Measurements from ENCODE around the gene CLDN5.

Gene CLDN5

DNA sequence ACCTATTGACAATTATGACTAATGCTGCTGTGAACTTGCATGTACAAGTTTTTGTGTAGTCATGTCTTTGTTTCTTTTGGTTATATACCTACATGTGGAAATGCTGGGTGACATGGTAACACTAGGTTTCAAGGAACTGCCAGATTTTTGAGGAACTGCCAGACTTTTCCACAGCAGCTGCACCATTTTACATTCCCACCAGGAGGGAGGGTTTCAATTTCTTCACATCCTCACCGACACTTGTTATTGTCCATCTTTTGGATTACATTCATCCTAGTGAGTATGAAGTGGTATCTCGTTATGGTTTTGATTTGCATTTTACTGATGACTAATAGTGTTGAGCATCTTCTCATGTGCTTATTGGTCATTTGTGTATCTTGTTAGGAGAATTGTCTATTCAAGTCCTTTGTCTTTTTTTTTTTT is 13.3 kb downstream of the CLDN5 start:
- DNase-seq (ENCODE audit: insufficient read length, low spot score) (no peak), FAIRE-seq (no peak)
- TF ChIP-seq, protein P1, sequence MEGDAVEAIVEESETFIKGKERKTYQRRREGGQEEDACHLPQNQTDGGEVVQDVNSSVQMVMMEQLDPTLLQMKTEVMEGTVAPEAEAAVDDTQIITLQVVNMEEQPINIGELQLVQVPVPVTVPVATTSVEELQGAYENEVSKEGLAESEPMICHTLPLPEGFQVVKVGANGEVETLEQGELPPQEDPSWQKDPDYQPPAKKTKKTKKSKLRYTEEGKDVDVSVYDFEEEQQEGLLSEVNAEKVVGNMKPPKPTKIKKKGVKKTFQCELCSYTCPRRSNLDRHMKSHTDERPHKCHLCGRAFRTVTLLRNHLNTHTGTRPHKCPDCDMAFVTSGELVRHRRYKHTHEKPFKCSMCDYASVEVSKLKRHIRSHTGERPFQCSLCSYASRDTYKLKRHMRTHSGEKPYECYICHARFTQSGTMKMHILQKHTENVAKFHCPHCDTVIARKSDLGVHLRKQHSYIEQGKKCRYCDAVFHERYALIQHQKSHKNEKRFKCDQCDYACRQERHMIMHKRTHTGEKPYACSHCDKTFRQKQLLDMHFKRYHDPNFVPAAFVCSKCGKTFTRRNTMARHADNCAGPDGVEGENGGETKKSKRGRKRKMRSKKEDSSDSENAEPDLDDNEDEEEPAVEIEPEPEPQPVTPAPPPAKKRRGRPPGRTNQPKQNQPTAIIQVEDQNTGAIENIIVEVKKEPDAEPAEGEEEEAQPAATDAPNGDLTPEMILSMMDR (IDR thresholded peaks at IDR 0.05; ENCODE audit: insufficient read depth, missing control alignments): no peak

- FAIRE-seq (no peak), DNase-seq (ENCODE audit: insufficient read length, low spot score) (no peak)
- TF ChIP-seq, protein P1 (IDR thresholded peaks at IDR 0.05; ENCODE audit: insufficient read depth, missing control alignments): no peak
These were observed 14.3 kb downstream of the CLDN5 start for GRCh38 chr22:19509923-19510322.

DNA sequence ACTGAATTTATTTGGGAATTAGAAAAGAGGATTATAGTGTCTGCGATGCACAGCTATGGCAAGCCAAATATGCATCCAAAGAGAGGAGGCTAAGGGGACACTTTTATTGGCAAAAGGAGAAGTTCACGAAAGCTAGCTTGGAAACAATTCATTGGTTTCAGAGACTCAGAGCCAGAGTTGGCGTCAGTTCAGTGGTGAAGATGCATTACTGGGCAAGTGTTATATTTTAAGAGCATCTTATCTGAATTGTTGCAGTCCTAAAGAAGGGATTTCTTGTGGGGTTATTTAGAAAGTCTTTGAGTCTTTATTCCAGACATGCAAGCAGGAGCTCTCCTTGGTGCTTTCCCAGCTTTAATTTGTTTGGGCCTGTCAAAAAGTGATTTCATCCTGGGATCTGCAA is 15.0 kb downstream of the CLDN5 start:
- FAIRE-seq: no peak
- DNase-seq (ENCODE audit: insufficient read length, low spot score): no peak
- TF ChIP-seq, protein P1 (IDR thresholded peaks at IDR 0.05; ENCODE audit: insufficient read depth, missing control alignments): no peak

DNA sequence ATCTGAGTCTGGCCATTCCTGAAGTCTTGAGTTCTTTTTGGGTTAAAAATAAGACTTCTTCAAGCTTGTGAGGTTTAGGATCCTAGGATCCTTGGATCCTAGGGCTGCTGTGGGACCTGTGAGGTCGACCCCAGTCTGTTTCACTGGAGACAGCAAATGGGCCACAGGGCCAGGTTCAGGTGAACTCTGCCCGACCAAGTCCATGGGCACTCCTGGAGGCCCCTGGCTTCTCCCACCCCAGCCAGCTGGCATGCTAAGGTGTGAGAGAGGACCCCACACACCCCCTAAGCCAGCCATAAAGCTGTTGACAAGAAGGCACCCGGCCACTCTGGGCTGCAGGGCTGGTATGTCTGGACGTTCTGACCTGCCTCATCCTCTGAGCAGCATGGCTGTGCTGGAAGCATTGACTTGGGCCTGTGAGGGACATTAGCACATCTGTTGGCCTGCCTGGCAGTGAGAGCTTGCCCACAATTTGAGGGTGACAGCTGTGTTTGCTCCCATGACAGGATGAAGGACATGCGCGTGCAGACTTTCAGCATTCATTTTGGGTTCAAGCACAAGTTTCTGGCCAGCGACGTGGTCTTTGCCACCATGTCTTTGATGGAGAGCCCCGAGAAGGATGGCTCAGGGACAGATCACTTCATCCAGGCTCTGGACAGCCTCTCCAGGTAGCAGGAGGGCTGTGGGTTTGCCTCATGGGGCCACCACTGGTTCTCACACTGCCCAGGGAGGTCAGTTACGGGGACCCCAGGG is 16.0 kb downstream of the CLDN5 start:
- DNase-seq (ENCODE audit: insufficient read length, low spot score) (no peak), FAIRE-seq (no peak)
- TF ChIP-seq, protein P1 (IDR thresholded peaks at IDR 0.05; ENCODE audit: insufficient read depth, missing control alignments): no peak

DNA sequence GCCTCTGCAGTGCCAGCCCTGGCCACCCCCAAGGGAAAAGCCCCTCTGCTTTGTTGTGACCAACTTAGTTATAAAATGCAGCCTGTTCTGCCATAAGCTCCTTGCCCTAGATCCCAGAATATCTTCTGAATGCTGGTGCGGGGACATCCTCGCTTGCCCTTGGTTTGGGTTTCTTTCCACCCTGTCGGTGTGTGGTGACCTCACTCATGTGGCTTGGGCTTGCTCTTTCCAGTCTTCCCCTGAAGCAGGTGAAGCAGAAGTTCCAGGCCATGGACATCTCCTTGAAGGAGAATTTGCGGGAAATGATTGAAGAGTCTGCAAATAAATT is 16.7 kb downstream of the CLDN5 start:
- TF ChIP-seq, protein P1 (IDR thresholded peaks at IDR 0.05; ENCODE audit: insufficient read depth, missing control alignments): no peak
- no peak for FAIRE-seq
- DNase-seq (ENCODE audit: insufficient read length, low spot score): no peak

GRCh38 chr22:19506212-19506611 is 18.0 kb downstream of the CLDN5 start:
- TF ChIP-seq, protein P1 (IDR thresholded peaks at IDR 0.05; ENCODE audit: insufficient read depth, missing control alignments): no peak
- FAIRE-seq: no peak
- DNase-seq (ENCODE audit: insufficient read length, low spot score): no peak

GRCh38 chr22:19505735-19506126 is 18.5 kb downstream of the CLDN5 start:
- DNase-seq (ENCODE audit: insufficient read length, low spot score) (no peak), FAIRE-seq (no peak)
- TF ChIP-seq, protein P1 (IDR thresholded peaks at IDR 0.05; ENCODE audit: insufficient read depth, missing control alignments): no peak
